Islet precursor cell (in vitro differentiated cells): ENCODE measurements around the gene BNIP5.

Experiments used
- DNase-seq: peaks from one replicate; pipeline ENCODE4 v3.0.0-alpha.2; 2018

The BNIP5 gene

GRCh38 chr6:36336779-36337241 is at the start of gene BNIP5:
TSS of gene BNIP5 (minus strand) at chr6:36336888. CDS start at chr6:36330690, 6,198 bp downstream.
- DNase-seq: no peak

- no peak for DNase-seq
These were observed 47.4 kb upstream of the BNIP5 start for GRCh38 chr6:36384095-36384494.

- no peak for DNase-seq
These were observed 46.9 kb upstream of the BNIP5 start for GRCh38 chr6:36383606-36384005.

- DNase-seq: no peak
These were observed 46.3 kb upstream of the BNIP5 start for GRCh38 chr6:36382976-36383375.

GRCh38 chr6:36381502-36382389 is 45.1 kb upstream of the BNIP5 start:
- no peak for DNase-seq

GRCh38 chr6:36380166-36380565 is 43.5 kb upstream of the BNIP5 start:
- no peak for DNase-seq

GRCh38 chr6:36378936-36379335 is 42.2 kb upstream of the BNIP5 start:
- DNase-seq: peak; percentile 35

GRCh38 chr6:36378243-36378920 is 41.7 kb upstream of the BNIP5 start:
- DNase-seq: no peak

GRCh38 chr6:36377594-36377993 is 40.9 kb upstream of the BNIP5 start:
- peak; percentile 36 for DNase-seq

GRCh38 chr6:36376742-36377141 is 40.1 kb upstream of the BNIP5 start:
- peak; percentile 21 for DNase-seq

- DNase-seq: no peak
These were observed 39.5 kb upstream of the BNIP5 start for GRCh38 chr6:36376183-36376582.

GRCh38 chr6:36375644-36376155 is 39.0 kb upstream of the BNIP5 start:
- no peak for DNase-seq

- DNase-seq: no peak
These were observed 38.3 kb upstream of the BNIP5 start for GRCh38 chr6:36374972-36375371.

GRCh38 chr6:36374194-36374593 is 37.5 kb upstream of the BNIP5 start:
- DNase-seq: no peak

- peak; percentile 70 for DNase-seq
These were observed 36.8 kb upstream of the BNIP5 start for GRCh38 chr6:36373368-36374019.

GRCh38 chr6:36372088-36372487 is 35.4 kb upstream of the BNIP5 start:
- DNase-seq: no peak

GRCh38 chr6:36371211-36371610 is 34.5 kb upstream of the BNIP5 start:
- no peak for DNase-seq

GRCh38 chr6:36370638-36371037 is 34.0 kb upstream of the BNIP5 start:
- no peak for DNase-seq

- peak; percentile 89 for DNase-seq
These were observed 32.5 kb upstream of the BNIP5 start for GRCh38 chr6:36368921-36369865.

GRCh38 chr6:36368421-36368820 is 31.7 kb upstream of the BNIP5 start:
- DNase-seq: no peak

GRCh38 chr6:36367743-36368142 is 31.1 kb upstream of the BNIP5 start:
- no peak for DNase-seq
